HG03469 (cell line): ENCODE measurements around the gene ATP2B2.

Experiments used
- ATAC-seq: cut with Tn5 transposase; IDR thresholded peaks from one replicate; pipeline ENCODE4 v1.9.1; 2021; ENCODE audit warnings: mild to moderate bottlenecking, moderate library complexity, moderate number of reproducible peaks; ENCODE audit not compliant: unreplicated experiment

ATP2B2 gene

GRCh38 chr3:10350324-10350985 is 154.9 kb downstream of the ATP2B2 start:
- no peak for ATAC-seq

- ATAC-seq: no peak
Observed at GRCh38 chr3:10349801-10350200, 155.6 kb downstream of the ATP2B2 start.

- ATAC-seq: no peak
Observed at GRCh38 chr3:10348404-10348721, 157.0 kb downstream of the ATP2B2 start.

- no peak for ATAC-seq
Observed at GRCh38 chr3:10347648-10348403, 157.6 kb downstream of the ATP2B2 start.

- no peak for ATAC-seq
Observed at GRCh38 chr3:10345911-10346310, 159.5 kb downstream of the ATP2B2 start.

GRCh38 chr3:10344944-10345575 is 160.3 kb downstream of the ATP2B2 start:
- no peak for ATAC-seq

GRCh38 chr3:10344147-10344943 is 161.0 kb downstream of the ATP2B2 start:
- no peak for ATAC-seq

GRCh38 chr3:10343526-10343925 is 161.9 kb downstream of the ATP2B2 start:
- ATAC-seq: no peak

- ATAC-seq: no peak
Observed at GRCh38 chr3:10342781-10343180, 162.6 kb downstream of the ATP2B2 start.

GRCh38 chr3:10341901-10342398 is 163.4 kb downstream of the ATP2B2 start:
- no peak for ATAC-seq

- no peak for ATAC-seq
Observed at GRCh38 chr3:10340476-10340875, 164.9 kb downstream of the ATP2B2 start.

GRCh38 chr3:10340046-10340445 is 165.3 kb downstream of the ATP2B2 start:
- ATAC-seq: no peak

GRCh38 chr3:10339376-10339955 is 165.9 kb downstream of the ATP2B2 start:
- ATAC-seq: no peak

- no peak for ATAC-seq
Observed at GRCh38 chr3:10338591-10339353, 166.6 kb downstream of the ATP2B2 start.

- ATAC-seq: no peak
Observed at GRCh38 chr3:10338164-10338470, 167.3 kb downstream of the ATP2B2 start.

GRCh38 chr3:10337323-10338163 is 167.8 kb downstream of the ATP2B2 start:
- ATAC-seq: no peak

- ATAC-seq: no peak
Observed at GRCh38 chr3:10336761-10337160, 168.6 kb downstream of the ATP2B2 start.

- ATAC-seq: no peak
Observed at GRCh38 chr3:10335871-10336622, 169.3 kb downstream of the ATP2B2 start.
